Esophagus (tissue), 2 donors: Measurements from ENCODE around the gene CD8B2. TPM values are rescaled to one million over a fixed set of nuclear protein-coding genes. Genes with fewer than 3 reads are reported as not detected.
"Not testable (repeated sequence)": the region's sequence is repeated elsewhere in the genome, so short reads cannot be mapped to it uniquely, and the experiment has no call there.

Experiments used
- H3K27ac ChIP-seq, 2 donors: one replicate each; pipeline ENCODE4 v1.5.1; 2013; ENCODE audit warnings: low read depth in 2 of 2, mild to moderate bottlenecking in 2 of 2, inconsistent platforms in 1 of 2, low read length in 1 of 2, moderate library complexity in 1 of 2
- H3K27me3 ChIP-seq, 2 donors: one replicate each; pipeline ENCODE4 v1.6.1; 2013; ENCODE audit warnings: low read length in 2 of 2, control low read depth in 1 of 2, mild to moderate bottlenecking in 1 of 2; ENCODE audit not compliant: insufficient read depth in 2 of 2, control insufficient read depth in 1 of 2
- H3K36me3 ChIP-seq, 2 donors: one replicate each; pipeline ENCODE4 v1.6.1; 2013; ENCODE audit warnings: low read length in 1 of 2; ENCODE audit not compliant: control insufficient read depth in 2 of 2, insufficient read depth in 2 of 2
- H3K4me1 ChIP-seq, 2 donors: one replicate each; pipeline ENCODE4 v1.6.1; 2013; ENCODE audit warnings: low read length in 1 of 2; ENCODE audit not compliant: control insufficient read depth in 2 of 2, insufficient read depth in 2 of 2
- H3K4me3 ChIP-seq, 2 donors: one replicate each; pipeline ENCODE4 v1.5.1; 2013; ENCODE audit warnings: low read length in 2 of 2, mild to moderate bottlenecking in 2 of 2, low read depth in 1 of 2, moderate library complexity in 1 of 2
- H3K9me3 ChIP-seq, 2 donors: one replicate each; pipeline ENCODE4 v1.6.1; 2013; ENCODE audit warnings: mild to moderate bottlenecking in 2 of 2, low read depth in 1 of 2, low read length in 1 of 2, moderate library complexity in 1 of 2; ENCODE audit not compliant: control insufficient read depth in 2 of 2, insufficient read depth in 1 of 2
- WGBS, 2 donors: extraction: QIAGEN DNeasy Blood & Tissue Kit; methylation state at CpG; one replicate each; pipeline ENCODE4 v1.1.7; 2013; 5-methylcytosine and 5-hydroxymethylcytosine counted together
- polyA plus RNA-seq, 2 donors: library from polyadenylated mRNA; stranded (reverse); fragments of 200-250 nt; gene quantifications; one replicate each; pipeline ENCODE4 v1.2.3, GENCODE V29; 2013
- donor health status: healthy with polysubstance abuse.
- donor health status: Bipolar disorder and iron deficiency.

CD8B2 gene
- polyA plus RNA-seq, 2 donors = 0.06 to 0.10 TPM

- H3K27me3 ChIP-seq, H3K9me3 ChIP-seq, H3K4me3 ChIP-seq, H3K36me3 ChIP-seq, H3K4me1 ChIP-seq, H3K27ac ChIP-seq: not testable (repeated sequence)
- 74 to 79% methylated on average over 4 of the region's 4 CpGs for WGBS, 2 donors
Measured at GRCh38 chr2:106510791-106511190, 23.6 kb downstream of the CD8B2 start.

GRCh38 chr2:106511476-106511901 lies 24.3 kb downstream of the CD8B2 start:
- H3K27me3 ChIP-seq, H3K36me3 ChIP-seq, H3K4me1 ChIP-seq, H3K4me3 ChIP-seq, H3K9me3 ChIP-seq: not testable (repeated sequence)
- H3K27ac ChIP-seq = peak overlapping the region; percentile 77 to 79
- 18 to 23% methylated on average over 8 to 11 of the region's 16 CpGs for WGBS, 2 donors

GRCh38 chr2:106511934-106512333 lies 24.8 kb downstream of the CD8B2 start:
- H3K36me3 ChIP-seq, H3K27me3 ChIP-seq, H3K9me3 ChIP-seq, H3K4me3 ChIP-seq, H3K4me1 ChIP-seq: not testable (repeated sequence)
- peak overlapping the region; percentile 77 to 79 for H3K27ac ChIP-seq
- 70 to 72% methylated on average over 7 of the region's 7 CpGs for WGBS, 2 donors

- not testable (repeated sequence) for H3K27ac ChIP-seq, H3K9me3 ChIP-seq, H3K27me3 ChIP-seq, H3K4me3 ChIP-seq, H3K4me1 ChIP-seq, H3K36me3 ChIP-seq
- WGBS, 2 donors = 83 to 87% methylated on average over 1 to 3 of the region's 5 CpGs
Measured at GRCh38 chr2:106513391-106513790, 26.2 kb downstream of the CD8B2 start.

GRCh38 chr2:106514827-106515226 lies 27.7 kb downstream of the CD8B2 start:
- WGBS, 2 donors = 43 to 45% methylated on average over 3 of the region's 3 CpGs

GRCh38 chr2:106516436-106516835 lies 29.3 kb downstream of the CD8B2 start:
- Histone ChIP-seq H3K27ac (no peak overlapping the region), H3K4me3 (no peak overlapping the region), H3K4me1 (no peaks in the 10 kb centered on the region), H3K36me3 (no peaks in the 10 kb centered on the region), H3K9me3 (peaks cover 0 to 2% of the 10 kb centered on the region in 2 donors), H3K27me3 (no peaks in the 10 kb centered on the region)
- 81 to 92% methylated on average over 4 of the region's 4 CpGs for WGBS, 2 donors

More at GRCh38 chr2:106514827-106515226, 27.7 kb downstream of the CD8B2 start:
- not testable (repeated sequence) for H3K9me3 ChIP-seq, H3K4me3 ChIP-seq, H3K27me3 ChIP-seq, H3K36me3 ChIP-seq, H3K27ac ChIP-seq, H3K4me1 ChIP-seq

- peaks cover 0 to 2% of the 10 kb centered on the region in 2 donors for H3K9me3 ChIP-seq
- no peaks in the 10 kb centered on the region for H3K4me1 ChIP-seq
- H3K27me3 ChIP-seq = no peaks in the 10 kb centered on the region
- H3K4me3 ChIP-seq = no peak overlapping the region
- no peak overlapping the region for H3K27ac ChIP-seq
- 84 to 91% methylated on average over 1 of the region's 1 CpG for WGBS, 2 donors
- no peaks in the 10 kb centered on the region for H3K36me3 ChIP-seq
Measured at GRCh38 chr2:106516864-106517263, 29.7 kb downstream of the CD8B2 start.

- Histone ChIP-seq H3K4me1 (no peaks in the 10 kb centered on the region), H3K9me3 (peaks cover 0 to 2% of the 10 kb centered on the region in 2 donors), H3K27ac (no peak overlapping the region), H3K27me3 (no peaks in the 10 kb centered on the region), H3K4me3 (no peak overlapping the region), H3K36me3 (no peaks in the 10 kb centered on the region)
- WGBS, 2 donors = 94% methylated on average over 11 of the region's 11 CpGs
Measured at GRCh38 chr2:106517329-106517728, 30.2 kb downstream of the CD8B2 start.

- no peak overlapping the region for H3K27ac ChIP-seq
- WGBS, 2 donors = 76 to 77% methylated on average over 5 of the region's 5 CpGs
- no peaks in the 10 kb centered on the region for H3K36me3 ChIP-seq
- H3K4me1 ChIP-seq = no peaks in the 10 kb centered on the region
- H3K4me3 ChIP-seq = no peak overlapping the region
- no peaks in the 10 kb centered on the region for H3K27me3 ChIP-seq
- H3K9me3 ChIP-seq = peaks cover 5 to 6% of the 10 kb centered on the region in 2 donors
Measured at GRCh38 chr2:106519767-106520166, 32.6 kb downstream of the CD8B2 start.

GRCh38 chr2:106521016-106521415 lies 33.9 kb downstream of the CD8B2 start:
- Histone ChIP-seq H3K9me3 (peaks cover 5 to 6% of the 10 kb centered on the region in 2 donors), H3K36me3 (no peaks in the 10 kb centered on the region), H3K27ac (no peak overlapping the region), H3K4me1 (no peaks in the 10 kb centered on the region), H3K4me3 (no peak overlapping the region), H3K27me3 (no peaks in the 10 kb centered on the region)
- WGBS, 2 donors = 82 to 84% methylated on average over 9 of the region's 9 CpGs
